Vagina (tissue), 2 donors: ENCODE results near the gene FAM76A.

Experiments used
- POLR2A ChIP-seq, 2 donors: fragments of 450-650 bp; IDR thresholded peaks; one replicate each; pipeline ENCODE4 v1.6.1; 2017; ENCODE audit warnings: antibody characterized with exemption in 2 of 2, mild to moderate bottlenecking in 2 of 2, moderate library complexity in 2 of 2
- POLR2AphosphoS5 ChIP-seq, 2 donors: sonication (generic); formaldehyde crosslinking; IDR thresholded peaks; one replicate each; pipeline ENCODE4 v1.9.0; 2017; ENCODE audit warnings: antibody characterized with exemption in 2 of 2, mild to moderate bottlenecking in 2 of 2, low read depth in 1 of 2; ENCODE audit not compliant: insufficient read depth in 1 of 2
- TF ChIP-seq, protein P1 (sequence below), 3 experiments: fragments of 450-650 bp in 2 of 3; fragments of 200-600 bp in 1 of 3; sonication (generic) in 1 of 3; IDR thresholded peaks; one replicate each; pipeline ENCODE4 v1.5.1; 2017 to 2019; ENCODE audit warnings: antibody characterized with exemption in 3 of 3, mild to moderate bottlenecking in 2 of 3, moderate library complexity in 2 of 3

DNA sequence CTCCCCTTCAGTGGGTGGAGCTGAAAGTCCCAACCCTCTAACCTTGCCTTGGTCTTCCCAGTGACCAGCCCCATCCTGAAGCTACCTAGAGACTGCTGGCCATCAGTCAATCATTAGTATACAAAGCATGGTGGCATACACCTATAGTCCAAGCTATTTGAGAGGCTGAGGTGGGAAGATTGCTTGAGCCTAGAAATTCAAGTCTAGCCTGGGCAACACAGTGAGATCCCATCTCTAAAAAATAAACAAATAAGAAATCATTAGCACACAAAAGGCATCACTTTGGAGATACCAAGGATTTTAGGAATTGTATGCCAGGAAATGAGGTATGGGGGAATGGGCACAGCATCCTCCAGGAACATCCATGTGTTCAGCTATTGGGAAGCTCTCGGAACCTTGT is 49.4 kb upstream of the FAM76A start:
- TF ChIP-seq, protein P1, sequence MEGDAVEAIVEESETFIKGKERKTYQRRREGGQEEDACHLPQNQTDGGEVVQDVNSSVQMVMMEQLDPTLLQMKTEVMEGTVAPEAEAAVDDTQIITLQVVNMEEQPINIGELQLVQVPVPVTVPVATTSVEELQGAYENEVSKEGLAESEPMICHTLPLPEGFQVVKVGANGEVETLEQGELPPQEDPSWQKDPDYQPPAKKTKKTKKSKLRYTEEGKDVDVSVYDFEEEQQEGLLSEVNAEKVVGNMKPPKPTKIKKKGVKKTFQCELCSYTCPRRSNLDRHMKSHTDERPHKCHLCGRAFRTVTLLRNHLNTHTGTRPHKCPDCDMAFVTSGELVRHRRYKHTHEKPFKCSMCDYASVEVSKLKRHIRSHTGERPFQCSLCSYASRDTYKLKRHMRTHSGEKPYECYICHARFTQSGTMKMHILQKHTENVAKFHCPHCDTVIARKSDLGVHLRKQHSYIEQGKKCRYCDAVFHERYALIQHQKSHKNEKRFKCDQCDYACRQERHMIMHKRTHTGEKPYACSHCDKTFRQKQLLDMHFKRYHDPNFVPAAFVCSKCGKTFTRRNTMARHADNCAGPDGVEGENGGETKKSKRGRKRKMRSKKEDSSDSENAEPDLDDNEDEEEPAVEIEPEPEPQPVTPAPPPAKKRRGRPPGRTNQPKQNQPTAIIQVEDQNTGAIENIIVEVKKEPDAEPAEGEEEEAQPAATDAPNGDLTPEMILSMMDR (IDR thresholded peaks at IDR 0.05), result no peak
- TF ChIP-seq POLR2A (IDR thresholded peaks at IDR 0.05) (no peak), POLR2AphosphoS5 (IDR thresholded peaks at IDR 0.05; ENCODE audit: insufficient read depth in 1 of 2, low read depth in 1 of 2) (no peak)
